HepG2 (cell line): ENCODE data around the gene KRI1. TPM values are rescaled to one million over a fixed set of nuclear protein-coding genes. Genes with fewer than 3 reads are reported as not detected.

ENCODE experiments used
- HMGXB4 ChIP-seq, 2 experiments: sonication (generic) in 1 of 2; formaldehyde crosslinking in 1 of 2; IDR thresholded peaks; 2 replicates each; pipeline versions ENCODE4 v1.4.0 to v1.6.1; 2018 to 2020; ENCODE audit warnings: missing genetic modification reagents in 2 of 2, borderline replicate concordance in 1 of 2, low read depth in 1 of 2, mild to moderate bottlenecking in 1 of 2, missing biosample characterization in 1 of 2
- KLF13 ChIP-seq: sonication (generic); formaldehyde crosslinking; IDR thresholded peaks from 2 replicates; pipeline ENCODE4 v1.4.0; 2020; ENCODE audit warnings: mild to moderate bottlenecking, missing genetic modification reagents
- NFE2 ChIP-seq: sonication (generic); formaldehyde crosslinking; IDR thresholded peaks from 2 replicates; pipeline ENCODE4 v1.4.0; 2020; ENCODE audit warnings: missing genetic modification reagents
- PHF21A ChIP-seq: sonication (generic); formaldehyde crosslinking; IDR thresholded peaks from 2 replicates; pipeline ENCODE4 v1.5.0; 2020; ENCODE audit warnings: mild to moderate bottlenecking, missing genetic modification reagents
- RBM22 ChIP-seq: fragments of 200-400 bp; formaldehyde crosslinking; optimal IDR thresholded peaks from 2 replicates; pipeline ENCODE3; 2017; ENCODE audit warnings: mild to moderate bottlenecking, low read length, moderate library complexity
- RBM39 ChIP-seq: fragments of 200-400 bp; formaldehyde crosslinking; IDR thresholded peaks from one replicate; pipeline ENCODE4 v1.6.1; 2018; ENCODE audit warnings: antibody characterized with exemption, mild to moderate bottlenecking, low read depth, low read length; ENCODE audit not compliant: poor library complexity, severe bottlenecking
- TFDP2 ChIP-seq: sonication (generic); formaldehyde crosslinking; IDR thresholded peaks from 2 replicates; pipeline ENCODE4 v1.4.0; 2020; ENCODE audit warnings: missing genetic modification reagents
- ZBTB33 ChIP-seq: sonication (generic); formaldehyde crosslinking; IDR thresholded peaks from 2 replicates; pipeline ENCODE4 v1.4.0; 2020; ENCODE audit warnings: missing genetic modification reagents
- ZBTB37 ChIP-seq: sonication (generic); formaldehyde crosslinking; IDR thresholded peaks from 2 replicates; pipeline ENCODE4 v1.4.0; 2020; ENCODE audit warnings: mild to moderate bottlenecking, missing genetic modification reagents
- ZBTB8A ChIP-seq: sonication (generic); formaldehyde crosslinking; IDR thresholded peaks from 2 replicates; pipeline ENCODE4 v1.4.0; 2020; ENCODE audit warnings: mild to moderate bottlenecking, low read depth, missing genetic modification reagents, borderline replicate concordance
- ZFP41 ChIP-seq: sonication (generic); formaldehyde crosslinking; IDR thresholded peaks from 2 replicates; pipeline ENCODE4 v1.4.0; 2020; ENCODE audit warnings: mild to moderate bottlenecking, missing genetic modification reagents, borderline replicate concordance
- ZMAT3 ChIP-seq: sonication (generic); formaldehyde crosslinking; conservative IDR thresholded peaks from 2 replicates; pipeline ENCODE4 v1.7.0; 2021; ENCODE audit warnings: missing genetic modification reagents
- ZNF20 ChIP-seq: sonication (generic); formaldehyde crosslinking; IDR thresholded peaks from 2 replicates; pipeline ENCODE4 v1.4.0; 2020; ENCODE audit warnings: mild to moderate bottlenecking, moderate library complexity, missing genetic modification reagents
- ZNF256 ChIP-seq: sonication (generic); formaldehyde crosslinking; conservative IDR thresholded peaks from 2 replicates; pipeline ENCODE4 v1.4.0; 2020; ENCODE audit warnings: missing genetic modification reagents
- ZNF367 ChIP-seq: sonication (generic); formaldehyde crosslinking; IDR thresholded peaks from 2 replicates; pipeline ENCODE4 v1.4.0; 2020; ENCODE audit warnings: missing genetic modification reagents, borderline replicate concordance
- ZNF468 ChIP-seq: sonication (generic); formaldehyde crosslinking; IDR thresholded peaks from 2 replicates; pipeline ENCODE4 v1.8.0; 2022; ENCODE audit warnings: mild to moderate bottlenecking, moderate library complexity, missing genetic modification reagents
- ZNF503 ChIP-seq: sonication (generic); formaldehyde crosslinking; IDR thresholded peaks from 2 replicates; pipeline ENCODE4 v1.4.0; 2020; ENCODE audit warnings: missing genetic modification reagents
- ZNF816 ChIP-seq: sonication (generic); formaldehyde crosslinking; IDR thresholded peaks from 2 replicates; pipeline ENCODE4 v1.8.0; 2022; ENCODE audit warnings: missing genetic modification reagents, mild to moderate bottlenecking, borderline replicate concordance
- polyA plus RNA-seq, 8 experiments: library from polyadenylated mRNA; depleted of rRNA in 3 of 8; stranded (reverse) in 7 of 8; unstranded in 1 of 8; fragments of >200 nt; fragmentation: Illumina TruSeq in 4 of 8; extraction: Trizol in 4 of 8; gene quantifications; 2 replicates each; pipeline versions ENCODE4 v1.2.1 to v1.2.3, GENCODE V29; 2011 to 2016; ENCODE audit warnings: low read depth in 4 of 8, missing spikeins in 1 of 8, mixed read lengths in 1 of 8; ENCODE audit not compliant: insufficient read depth in 1 of 8
- total RNA-seq, 5 experiments: library from RNA; depleted of rRNA; stranded (reverse); fragments of >200 nt; fragmentation: Illumina TruSeq; extraction: Trizol; gene quantifications; 2 replicates each; pipeline ENCODE4 v1.2.3, GENCODE V29; 2016; ENCODE audit warnings: low read depth in 1 of 5

KRI1 gene
- total and polyA plus RNA-seq, 2 of the 13 experiments (the other 11 are each of a cell fraction or from before 2014, with no cell fraction given) = 9.1 to 11.7 TPM

- TF ChIP-seq TFDP2 (CRISPR knock-in tag) = no peak
- TF ChIP-seq RBM39 = peak; percentile 31
- no peak; the same call in 1 of the 2 replicates for TF ChIP-seq ZNF816 (CRISPR knock-in tag)
- no peak for TF ChIP-seq ZNF468 (CRISPR knock-in tag)
- no peak for TF ChIP-seq ZBTB37 (CRISPR knock-in tag)
- no peak for TF ChIP-seq ZNF20
- no peak for TF ChIP-seq ZNF256
- TF ChIP-seq ZBTB33 = no peak
- TF ChIP-seq ZBTB8A (CRISPR knock-in tag) = no peak
- no peak for TF ChIP-seq ZNF503
- TF ChIP-seq PHF21A (CRISPR knock-in tag) = no peak
- TF ChIP-seq ZFP41 = no peak
- TF ChIP-seq HMGXB4 (CRISPR knock-in tag; IDR thresholded peaks at IDR 0.05; ENCODE audit: borderline replicate concordance in 1 of 2, low read depth in 1 of 2) = 0 out of 4 replicates have a peak, but pooled peaks of 1 of the 2 experiments have one; percentile 3
- TF ChIP-seq RBM22 = no peak
- TF ChIP-seq KLF13 (CRISPR knock-in tag) = no peak
- 0 out of 2 replicates have a peak, but pooled peaks have one; percentile 23 for TF ChIP-seq ZMAT3 (CRISPR knock-in tag)
- TF ChIP-seq ZNF367 (CRISPR knock-in tag) = no peak
- no peak for TF ChIP-seq NFE2
These were observed 22.2 kb downstream of the KRI1 start, which contains the start of gene ATG4D (continued) for GRCh38 chr19:10543420-10544241.
